Measurements from ENCODE around the gene SNX22. TPM values are rescaled to one million over a fixed set of nuclear protein-coding genes. Genes with fewer than 3 reads are reported as not detected.

Gene SNX22
- total and polyA plus RNA-seq, 2 of the 8 experiments (the other 6 are each of a cell fraction or from before 2014, with no cell fraction given) = 4.9 TPM

DNA sequence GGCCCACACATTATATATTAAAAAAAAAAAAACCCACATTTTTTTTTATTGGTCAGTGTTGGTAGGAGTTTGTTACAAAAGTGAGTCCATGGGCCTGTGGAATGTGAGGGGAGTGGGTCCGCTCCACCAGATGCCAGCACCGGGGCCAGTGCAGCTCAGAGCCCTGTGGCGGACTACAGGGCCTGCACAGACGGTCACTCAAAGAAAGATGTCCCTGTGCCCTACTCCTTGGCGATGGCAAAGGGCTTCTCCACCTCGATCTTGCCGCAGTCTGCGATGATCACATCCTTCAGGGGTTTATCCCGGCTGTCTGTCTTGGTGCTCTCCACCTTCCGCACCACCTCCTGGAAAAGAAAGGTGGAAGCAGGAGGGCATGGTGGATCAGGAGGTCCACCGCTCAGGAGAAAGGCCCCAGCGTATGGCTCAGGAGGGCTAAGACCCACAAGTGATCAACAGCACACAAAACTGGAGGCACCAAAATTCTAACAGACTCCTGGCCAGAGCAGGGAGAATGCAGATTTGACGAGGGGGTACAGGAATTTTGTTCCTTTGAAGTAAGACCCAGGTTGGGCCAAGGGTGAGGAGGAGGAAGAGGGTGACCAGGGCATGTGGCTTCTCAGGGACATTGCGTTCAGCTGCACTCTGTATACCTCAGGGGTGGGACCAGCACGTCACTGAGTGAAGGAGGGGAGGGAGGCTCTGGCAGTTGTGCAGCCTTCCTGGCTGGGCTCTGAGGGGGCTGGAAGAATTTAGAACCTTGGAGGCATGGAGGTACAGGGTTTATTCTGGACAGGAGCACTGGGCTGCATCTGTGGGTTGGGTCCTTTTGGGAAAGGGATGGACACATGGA is 4.5 kb downstream of the SNX22 start:
- no peak overlapping the region for H3K23ac ChIP-seq (ENCODE audit: insufficient read length)
- TF ChIP-seq RAD21 (IDR thresholded peaks at IDR 0.05 in 1 of 2, conservative IDR thresholded peaks at IDR 0.05 in 1 of 2; ENCODE audit: low read depth in 2 of 2, low read length in 2 of 2) (no peak), EZH2 (IDR thresholded peaks at IDR 0.05; ENCODE audit: low read depth, low read length, severe bottlenecking) (no peak), SIN3A (conservative IDR thresholded peaks at IDR 0.05 in 1 of 2, IDR thresholded peaks at IDR 0.05 in 1 of 2; ENCODE audit: low read depth in 1 of 2, low read length in 2 of 2) (0 out of 4 replicates have a peak, but pooled peaks of 1 of the 2 experiments have one; percentile 15), GTF2F1 (IDR thresholded peaks at IDR 0.05; ENCODE audit: borderline replicate concordance, low read depth, low read length) (no peak), MAFK (IDR thresholded peaks at IDR 0.05; ENCODE audit: low read depth, low read length) (no peak), TBP (IDR thresholded peaks at IDR 0.05; ENCODE audit: low read depth, low read length) (no peak)
- TF ChIP-seq, protein P1, sequence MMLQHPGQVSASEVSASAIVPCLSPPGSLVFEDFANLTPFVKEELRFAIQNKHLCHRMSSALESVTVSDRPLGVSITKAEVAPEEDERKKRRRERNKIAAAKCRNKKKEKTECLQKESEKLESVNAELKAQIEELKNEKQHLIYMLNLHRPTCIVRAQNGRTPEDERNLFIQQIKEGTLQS (IDR thresholded peaks at IDR 0.05; ENCODE audit: insufficient read depth, low read depth, low read length) = no peak
- H2BK20ac ChIP-seq (ENCODE audit: low read length) = no peak overlapping the region
- peaks cover 10 to 20% of the 10 kb centered on the region in 2 experiments for H4K20me1 ChIP-seq (replicated peaks in 1 of 2; ENCODE audit: control insufficient read depth in 1 of 2, insufficient read depth in 2 of 2, low read length in 2 of 2)
- H3K9ac ChIP-seq (replicated peaks in 1 of 4; ENCODE audit: extremely low read depth in 1 of 4, low read depth in 3 of 4, low read length in 3 of 4) = no peak overlapping the region
- no peak overlapping the region for H4K91ac ChIP-seq (replicated peaks; ENCODE audit: insufficient read length, low read length)
- no peaks in the 10 kb centered on the region for H3K9me3 ChIP-seq (ENCODE audit: insufficient read depth in 2 of 2, low read depth in 1 of 2, low read length in 1 of 2)
- no peak for FAIRE-seq
- no peaks in the 10 kb centered on the region for H3K79me2 ChIP-seq (ENCODE audit: control insufficient read depth in 1 of 2, insufficient read depth in 2 of 2, low read length in 2 of 2)
- peaks cover 0 to 12% (median 8%) of the 10 kb centered on the region in 4 experiments; a peak in 6 of 7 replicates for H3K4me1 ChIP-seq (replicated peaks in 1 of 4; ENCODE audit: control insufficient read depth in 3 of 4, insufficient read depth in 4 of 4, low read length in 3 of 4)
- no peak overlapping the region for H2BK5ac ChIP-seq (ENCODE audit: low read depth, low read length)
- H4K8ac ChIP-seq (ENCODE audit: extremely low read depth, insufficient read depth, low read length) = no peak overlapping the region; the same call in 1 of the 2 replicates
- no peak overlapping the region for H3K18ac ChIP-seq (ENCODE audit: extremely low read depth, low read length)
- no peak overlapping the region for H3K4me2 ChIP-seq (ENCODE audit: insufficient read depth in 1 of 2, low read depth in 2 of 2, low read length in 2 of 2)
- H3K79me1 ChIP-seq (ENCODE audit: low read depth, low read length) = no peaks in the 10 kb centered on the region; the same call in 1 of the 2 replicates
- no peak overlapping the region for H3K14ac ChIP-seq (ENCODE audit: insufficient read length)
- H3K23me2 ChIP-seq (ENCODE audit: low read depth, low read length) = peaks cover 9% of the 10 kb centered on the region; the same call in 1 of the 2 replicates
- ChIA-PET POLR2A (ENCODE audit: partially characterized antibody) (interaction anchor here (0.6 to 2.0 kb wide), 3 partner anchors 9 to 468 kb away, joined by 3 to 7 read pairs (median 3); no protein-coding TSS in a partner anchor), CTCF (ENCODE audit: partially characterized antibody) (interaction anchor here (0.7 to 3.8 kb wide), 6 partner anchors 10 to 343 kb away, joined by 3 to 18 read pairs (median 4); no protein-coding TSS in a partner anchor)
- H2BK120ac ChIP-seq (replicated peaks; ENCODE audit: low read depth, low read length) = no peak overlapping the region
- H3K27me3 ChIP-seq (replicated peaks in 1 of 4; ENCODE audit: control insufficient read depth in 3 of 4, extremely low read depth in 1 of 4, insufficient read depth in 3 of 4, low read length in 3 of 4) = peaks cover 0 to 15% (median 12%) of the 10 kb centered on the region in 4 experiments; a peak in 5 of 7 replicates
- peaks cover 38 to 59% (median 47%) of the 10 kb centered on the region in 4 experiments for H3K36me3 ChIP-seq (ENCODE audit: control insufficient read depth in 2 of 4, insufficient read depth in 4 of 4, low read length in 3 of 4)
- DNase-seq (ENCODE audit: low read depth in 1 of 2, low spot score in 2 of 2) = no peak
- H2BK15ac ChIP-seq (ENCODE audit: low read length) = no peak overlapping the region
- no peak overlapping the region for H3K4me3 ChIP-seq (ENCODE audit: extremely low read depth in 1 of 4, insufficient read depth in 2 of 4, low read depth in 3 of 4, low read length in 4 of 4)
- no peak overlapping the region for H2BK12ac ChIP-seq (ENCODE audit: low read depth, low read length)
- no peak overlapping the region for H3K4ac ChIP-seq (replicated peaks; ENCODE audit: insufficient read length, low read depth, low read length)
- H3K56ac ChIP-seq (replicated peaks; ENCODE audit: insufficient read length, low read depth, low read length) = no peak overlapping the region
- no peak overlapping the region for H4K5ac ChIP-seq (ENCODE audit: insufficient read length, low read depth, low read length)
- no peak overlapping the region for H2AFZ ChIP-seq (ENCODE audit: low read length)
- no peak overlapping the region for H2AK5ac ChIP-seq (ENCODE audit: low read depth, low read length)
- H3K27ac ChIP-seq (ENCODE audit: low read depth, low read length) = no peak overlapping the region
- WGBS, 2 experiments (ENCODE audit: extremely low coverage in 1 of 2, insufficient coverage in 1 of 2, insufficient read length in 1 of 2, insufficient replicate concordance in 2 of 2, low coverage in 1 of 2, low lambda C conversion rate in 2 of 2, missing lambda C conversion rate in 1 of 2) = 92% methylated on average over 12 of the region's 15 CpGs; no CpG with 5 or more reads in 1 of the 2 experiments
